HepG2 (cell line): ENCODE results near the gene DHX8. TPM values are rescaled to one million over a fixed set of nuclear protein-coding genes. Genes with fewer than 3 reads are reported as not detected.

Experiments used
- BCLAF1 ChIP-seq: fragments of 450-650 bp; IDR thresholded peaks from 2 replicates; pipeline ENCODE4 v1.6.1; 2017; ENCODE audit warnings: mild to moderate bottlenecking
- BRD4 ChIP-seq: sonication (generic); formaldehyde crosslinking; IDR thresholded peaks from 2 replicates; pipeline ENCODE4 v1.4.0; 2020; ENCODE audit warnings: missing genetic modification reagents
- CBX1 ChIP-seq: IDR thresholded peaks from one replicate; pipeline ENCODE4 v1.6.1; 2016; ENCODE audit warnings: antibody characterized with exemption, low read depth
- HNF4A ChIP-seq: sonication (generic); formaldehyde crosslinking; IDR thresholded peaks from 2 replicates; pipeline ENCODE4 v1.4.0; 2020; ENCODE audit warnings: missing genetic modification reagents
- KLF16 ChIP-seq, 2 experiments: sonication (generic) in 1 of 2; formaldehyde crosslinking in 1 of 2; IDR thresholded peaks; 2 replicates each; pipeline versions ENCODE4 v1.6.1 to v1.8.0; 2016 to 2023; ENCODE audit warnings: missing genetic modification reagents in 2 of 2, missing compliant biosample characterization in 1 of 2
- MBNL3 ChIP-seq: fragments of 250-450 bp; sonication (Bioruptor Pico); conservative IDR thresholded peaks from 2 replicates; pipeline ENCODE4 v1.8.0; 2022; ENCODE audit warnings: mild to moderate bottlenecking, inconsistent platforms
- MYC ChIP-seq: sonication (generic); formaldehyde crosslinking; IDR thresholded peaks from 2 replicates; pipeline ENCODE4 v1.9.0; 2021; ENCODE audit warnings: missing genetic modification reagents, borderline replicate concordance
- NCOR1 ChIP-seq: fragments of 200-600 bp; sonication (generic); IDR thresholded peaks from 2 replicates; pipeline ENCODE4 v1.7.0; 2017; ENCODE audit warnings: antibody characterized with exemption, low read length, borderline replicate concordance
- NFRKB ChIP-seq: fragments of 450-650 bp; IDR thresholded peaks from 2 replicates; pipeline ENCODE4 v1.6.1; 2017
- PHF5A ChIP-seq: IDR thresholded peaks from one replicate; pipeline ENCODE4 v1.6.1; 2018; ENCODE audit warnings: low read depth, missing genetic modification reagents; ENCODE audit not compliant: unreplicated experiment
- POLR2AphosphoS5 ChIP-seq: IDR thresholded peaks from 2 replicates; pipeline ENCODE4 v1.6.1; 2012; ENCODE audit warnings: low read depth, low read length
- SKI ChIP-seq: fragments of 450-650 bp; IDR thresholded peaks from one replicate; pipeline ENCODE4 v1.6.1; 2018; ENCODE audit warnings: mild to moderate bottlenecking; ENCODE audit not compliant: partially characterized antibody
- STAT6 ChIP-seq: sonication (generic); formaldehyde crosslinking; IDR thresholded peaks from 2 replicates; pipeline ENCODE4 v1.4.0; 2020; ENCODE audit warnings: missing genetic modification reagents, mild to moderate bottlenecking, borderline replicate concordance
- TEAD2 ChIP-seq: sonication (generic); formaldehyde crosslinking; IDR thresholded peaks from 2 replicates; pipeline ENCODE4 v1.9.0; 2021; ENCODE audit warnings: missing genetic modification reagents
- ZBTB26 ChIP-seq: IDR thresholded peaks from 2 replicates; pipeline ENCODE4 v1.6.1; 2016; ENCODE audit warnings: missing compliant biosample characterization, missing genetic modification reagents, borderline replicate concordance
- ZC3H13 ChIP-seq: sonication (generic); formaldehyde crosslinking; IDR thresholded peaks from 2 replicates; pipeline ENCODE4 v1.8.1; 2023; ENCODE audit warnings: mild to moderate bottlenecking, missing genetic modification reagents, moderate library complexity
- ZNF160 ChIP-seq: sonication (generic); formaldehyde crosslinking; IDR thresholded peaks from 2 replicates; pipeline ENCODE4 v1.8.0; 2022; ENCODE audit warnings: mild to moderate bottlenecking, inconsistent platforms, missing genetic modification reagents
- ZNF207 ChIP-seq: fragments of 450-650 bp; IDR thresholded peaks from 2 replicates; pipeline ENCODE4 v1.6.1; 2016; ENCODE audit warnings: antibody characterized with exemption, borderline replicate concordance
- ZNF253 ChIP-seq: sonication (generic); formaldehyde crosslinking; IDR thresholded peaks from 2 replicates; pipeline ENCODE4 v1.8.0; 2022; ENCODE audit warnings: mild to moderate bottlenecking, missing genetic modification reagents, borderline replicate concordance
- ZNF367 ChIP-seq: sonication (generic); formaldehyde crosslinking; IDR thresholded peaks from 2 replicates; pipeline ENCODE4 v1.4.0; 2020; ENCODE audit warnings: missing genetic modification reagents, borderline replicate concordance
- ZNF543 ChIP-seq: sonication (generic); formaldehyde crosslinking; IDR thresholded peaks from 2 replicates; pipeline ENCODE4 v1.4.0; 2020; ENCODE audit warnings: mild to moderate bottlenecking, missing genetic modification reagents
- ZNF605 ChIP-seq: sonication (generic); formaldehyde crosslinking; IDR thresholded peaks from 2 replicates; pipeline ENCODE4 v1.8.0; 2022; ENCODE audit warnings: mild to moderate bottlenecking, missing genetic modification reagents
- ZSCAN5A ChIP-seq: sonication (generic); formaldehyde crosslinking; IDR thresholded peaks from 2 replicates; pipeline ENCODE4 v1.8.0; 2022; ENCODE audit warnings: mild to moderate bottlenecking, missing genetic modification reagents, borderline replicate concordance
- polyA plus RNA-seq, 8 experiments: library from polyadenylated mRNA; depleted of rRNA in 3 of 8; stranded (reverse) in 7 of 8; unstranded in 1 of 8; fragments of >200 nt; fragmentation: Illumina TruSeq in 4 of 8; extraction: Trizol in 4 of 8; gene quantifications; 2 replicates each; pipeline versions ENCODE4 v1.2.1 to v1.2.3, GENCODE V29; 2011 to 2016; ENCODE audit warnings: low read depth in 4 of 8, missing spikeins in 1 of 8, mixed read lengths in 1 of 8; ENCODE audit not compliant: insufficient read depth in 1 of 8
- total RNA-seq, 5 experiments: library from RNA; depleted of rRNA; stranded (reverse); fragments of >200 nt; fragmentation: Illumina TruSeq; extraction: Trizol; gene quantifications; 2 replicates each; pipeline ENCODE4 v1.2.3, GENCODE V29; 2016; ENCODE audit warnings: low read depth in 1 of 5

Gene DHX8
- total and polyA plus RNA-seq, 2 of the 13 experiments (the other 11 are each of a cell fraction or from before 2014, with no cell fraction given) = 24.8 to 48.9 TPM

GRCh38 chr17:43559161-43559816 is 75.5 kb downstream of the DHX8 start (continued):
- TF ChIP-seq ZSCAN5A (no peak; the same call in 1 of the 2 replicates), ZBTB26 (CRISPR knock-in tag) (no peak), KLF16 (CRISPR knock-in tag; IDR thresholded peaks at IDR 0.05) (peak in 1 of 2 experiments; percentile 55; a peak in 1 of 4 replicates), CBX1 (no peak), POLR2AphosphoS5 (peak; percentile 29; the same call in 1 of the 2 replicates), ZNF207 (no peak), STAT6 (CRISPR knock-in tag) (no peak), ZNF543 (peak; percentile 12; the same call in 1 of the 2 replicates), HNF4A (CRISPR knock-in tag) (peak; percentile 86), PHF5A (CRISPR knock-in tag) (peak; percentile 56), NCOR1 (peak; percentile 48; the same call in 1 of the 2 replicates), BRD4 (no peak), ZNF605 (CRISPR knock-in tag) (no peak; the same call in 1 of the 2 replicates), SKI (no peak), MBNL3 (CRISPR knock-in tag) (no peak), ZNF160 (CRISPR knock-in tag) (0 out of 2 replicates have a peak, but pooled peaks have one; percentile 25), ZNF367 (CRISPR knock-in tag) (no peak), NFRKB (no peak), ZNF253 (CRISPR knock-in tag) (no peak), BCLAF1 (no peak), TEAD2 (CRISPR knock-in tag) (no peak), ZC3H13 (CRISPR knock-in tag) (no peak), MYC (peak; percentile 41; the same call in 1 of the 2 replicates)
